ENCODE results near the gene SNTA1. TPM values are rescaled to one million over a fixed set of nuclear protein-coding genes. Genes with fewer than 3 reads are reported as not detected.
"Not testable (repeated sequence)": the region's sequence is repeated elsewhere in the genome, so short reads cannot be mapped to it uniquely, and the experiment has no call there.

The SNTA1 gene
- total RNA-seq, 4 donors from 2014 or later = 198 to 320 (median 219) TPM

DNA sequence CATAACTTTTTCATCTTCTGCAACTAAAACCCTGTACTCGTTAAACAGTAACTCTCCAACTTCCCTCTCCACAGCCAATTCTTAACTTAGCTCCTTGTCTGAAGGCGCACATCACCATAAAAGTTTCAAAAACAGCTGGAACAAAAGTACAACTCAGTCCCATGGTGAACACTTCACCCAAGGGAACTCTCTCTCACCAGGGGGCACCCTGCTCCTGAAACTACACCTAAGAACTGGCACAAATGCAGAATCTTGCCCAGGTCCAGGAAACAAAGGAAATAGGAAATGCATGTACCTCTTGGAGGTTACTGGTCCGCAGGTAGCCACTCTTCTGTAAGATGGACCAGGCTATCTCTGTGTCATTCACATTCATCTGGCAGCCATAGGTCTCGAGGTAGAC is 48.8 kb downstream of the SNTA1 start:
- H3K9me3 ChIP-seq = no peaks in the 10 kb centered on the region
- H3K36me3 ChIP-seq = peaks cover 0 to 41% of the 10 kb centered on the region in 2 donors
- no peak for DNase-seq
- TF ChIP-seq POLR2A (IDR thresholded peaks at IDR 0.05) = no peak
- TF ChIP-seq, protein P1, sequence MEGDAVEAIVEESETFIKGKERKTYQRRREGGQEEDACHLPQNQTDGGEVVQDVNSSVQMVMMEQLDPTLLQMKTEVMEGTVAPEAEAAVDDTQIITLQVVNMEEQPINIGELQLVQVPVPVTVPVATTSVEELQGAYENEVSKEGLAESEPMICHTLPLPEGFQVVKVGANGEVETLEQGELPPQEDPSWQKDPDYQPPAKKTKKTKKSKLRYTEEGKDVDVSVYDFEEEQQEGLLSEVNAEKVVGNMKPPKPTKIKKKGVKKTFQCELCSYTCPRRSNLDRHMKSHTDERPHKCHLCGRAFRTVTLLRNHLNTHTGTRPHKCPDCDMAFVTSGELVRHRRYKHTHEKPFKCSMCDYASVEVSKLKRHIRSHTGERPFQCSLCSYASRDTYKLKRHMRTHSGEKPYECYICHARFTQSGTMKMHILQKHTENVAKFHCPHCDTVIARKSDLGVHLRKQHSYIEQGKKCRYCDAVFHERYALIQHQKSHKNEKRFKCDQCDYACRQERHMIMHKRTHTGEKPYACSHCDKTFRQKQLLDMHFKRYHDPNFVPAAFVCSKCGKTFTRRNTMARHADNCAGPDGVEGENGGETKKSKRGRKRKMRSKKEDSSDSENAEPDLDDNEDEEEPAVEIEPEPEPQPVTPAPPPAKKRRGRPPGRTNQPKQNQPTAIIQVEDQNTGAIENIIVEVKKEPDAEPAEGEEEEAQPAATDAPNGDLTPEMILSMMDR (IDR thresholded peaks at IDR 0.05 in 4 of 5, conservative IDR thresholded peaks at IDR 0.05 in 1 of 5) = no peak
- no peak overlapping the region for H3K4me3 ChIP-seq
- no peak overlapping the region for H3K27ac ChIP-seq
- H3K27me3 ChIP-seq = no peaks in the 10 kb centered on the region
- ATAC-seq = no peak
- H3K4me1 ChIP-seq = peaks cover 13 to 14% of the 10 kb centered on the region in 2 donors
- in situ Hi-C loops (cut with MboI; ENCODE audit: low sequenced_read_pairs in 4 of 4) (no loop called here), intact Hi-C loops (cut with DNase I; ENCODE audit: low total_unique reads) (no loop called here)

DNA sequence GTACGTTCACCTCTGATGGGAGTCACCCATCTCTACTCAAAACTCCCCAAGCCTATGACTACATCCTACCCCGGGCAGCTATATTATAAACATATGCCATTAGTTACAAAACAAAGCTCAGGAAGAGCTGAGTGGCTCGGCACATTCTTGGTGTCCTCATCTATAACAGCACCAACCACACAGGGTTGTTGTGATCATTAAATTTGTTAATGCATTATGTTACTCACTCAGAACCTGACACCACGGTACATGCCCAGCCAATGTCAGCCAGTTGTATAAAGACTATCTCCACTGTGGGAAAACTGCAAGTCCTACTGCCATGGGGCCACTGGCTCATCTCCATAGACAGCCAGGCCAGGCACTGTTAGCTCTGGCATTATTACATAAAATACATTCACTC is 50.0 kb downstream of the SNTA1 start:
- Histone ChIP-seq H3K36me3 (peaks cover 0 to 44% of the 10 kb centered on the region in 2 donors), H3K4me1 (peaks cover 2 to 12% of the 10 kb centered on the region in 2 donors), H3K27ac (peak overlapping the region in 3 of 4 donors; percentile 36 to 52 (median 36)), H3K9me3 (no peaks in the 10 kb centered on the region), H3K4me3 (no peak overlapping the region), H3K27me3 (no peaks in the 10 kb centered on the region)
- in situ Hi-C loops (cut with MboI; ENCODE audit: low sequenced_read_pairs in 4 of 4) = no loop called here
- ATAC-seq = peak; percentile 27 to 34
- no peak for TF ChIP-seq POLR2A (IDR thresholded peaks at IDR 0.05)
- TF ChIP-seq, protein P1 (IDR thresholded peaks at IDR 0.05 in 4 of 5, conservative IDR thresholded peaks at IDR 0.05 in 1 of 5) = no peak
- DNase-seq = no peak
- intact Hi-C loops (cut with DNase I; ENCODE audit: low total_unique reads) = no loop called here

DNA sequence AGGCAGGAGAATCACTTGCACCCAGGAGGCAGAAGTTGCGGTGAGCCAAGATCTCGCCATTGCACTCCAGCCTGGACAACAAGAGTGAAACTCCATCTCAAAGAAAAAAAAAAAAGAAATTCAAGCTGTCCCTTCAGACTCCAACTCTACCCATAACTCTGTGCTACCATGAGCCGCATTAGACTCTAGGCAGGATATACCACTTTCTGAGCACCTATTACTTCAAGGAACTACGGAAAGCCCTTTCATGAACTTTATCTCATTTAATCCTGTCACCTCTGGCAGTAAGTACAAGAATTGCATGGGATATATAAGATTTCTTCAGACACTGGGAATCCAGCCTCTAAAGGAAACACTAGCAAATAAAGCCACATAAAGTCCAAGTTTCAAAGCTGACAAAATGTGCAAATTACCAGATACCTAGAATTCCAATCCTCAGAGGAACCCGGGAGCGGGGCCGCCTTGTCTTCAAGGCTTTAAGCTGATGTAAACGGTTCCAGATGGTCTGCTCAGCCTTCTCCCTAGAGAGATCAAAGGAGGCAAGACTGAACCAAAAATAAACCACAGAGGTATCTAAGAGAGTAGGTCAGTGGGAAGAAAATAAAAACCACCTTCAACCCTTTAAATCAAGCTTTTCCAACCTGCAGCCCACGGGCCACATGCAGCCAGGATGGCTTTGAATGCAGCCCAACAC is 51.7 kb downstream of the SNTA1 start:
- Histone ChIP-seq H3K27me3 (no peaks in the 10 kb centered on the region), H3K27ac (peak overlapping the region in 1 of 4 donors; percentile 10), H3K9me3 (no peaks in the 10 kb centered on the region), H3K36me3 (peaks cover 0 to 44% of the 10 kb centered on the region in 2 donors), H3K4me1 (peaks cover 0 to 8% of the 10 kb centered on the region in 2 donors), H3K4me3 (no peak overlapping the region)
- intact Hi-C loops (cut with DNase I; ENCODE audit: low total_unique reads) (no loop called here), in situ Hi-C loops (cut with MboI; ENCODE audit: low sequenced_read_pairs in 4 of 4) (no loop called here)
- TF ChIP-seq, protein P1 (IDR thresholded peaks at IDR 0.05 in 4 of 5, conservative IDR thresholded peaks at IDR 0.05 in 1 of 5) = no peak
- TF ChIP-seq POLR2A (IDR thresholded peaks at IDR 0.05) = no peak
- ATAC-seq (no peak), DNase-seq (no peak)

DNA sequence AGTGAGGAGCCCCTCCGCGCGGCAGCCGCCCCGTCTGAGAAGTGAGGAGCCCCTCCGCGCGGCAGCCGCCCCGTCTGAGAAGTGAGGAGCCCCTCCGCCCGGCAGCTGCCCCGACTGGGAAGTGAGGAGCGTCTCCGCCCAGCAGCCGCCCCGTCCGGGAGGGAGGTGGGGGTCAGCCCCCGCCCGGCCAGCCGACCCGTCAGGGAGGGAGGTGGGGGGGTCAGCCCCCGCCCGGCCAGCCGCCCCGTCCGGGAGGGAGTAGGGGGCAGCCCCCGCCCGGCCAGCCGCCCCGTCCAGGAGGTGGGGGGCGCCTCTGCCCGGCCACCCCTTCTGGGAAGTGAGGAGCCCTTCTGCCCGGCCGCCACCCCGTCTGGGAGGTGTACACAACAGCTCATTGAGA is 54.2 kb downstream of the SNTA1 start:
- intact Hi-C loops (cut with DNase I; ENCODE audit: low total_unique reads); ATAC-seq; H3K4me3 ChIP-seq: not testable (repeated sequence)

DNA sequence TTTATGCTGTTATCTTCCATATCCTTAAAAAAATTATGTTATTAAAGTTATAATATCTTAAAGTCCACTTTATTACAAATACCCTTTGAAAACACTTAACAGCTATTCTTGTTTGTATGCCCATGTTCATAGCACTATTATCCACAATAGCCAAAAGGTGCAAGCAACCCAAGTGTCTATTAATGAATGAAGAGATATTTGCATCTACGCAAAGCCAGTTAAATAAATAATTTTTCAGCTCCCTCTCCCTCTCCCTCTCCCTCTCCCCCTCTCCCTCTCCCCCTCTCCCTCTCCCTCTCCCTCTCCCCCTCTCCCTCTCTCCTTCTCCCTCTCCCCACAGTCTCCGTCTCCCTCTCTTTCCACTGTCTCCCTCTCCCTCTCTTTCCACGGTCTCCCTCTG is 55.3 kb downstream of the SNTA1 start:
- H3K36me3 ChIP-seq = peaks cover 0 to 48% of the 10 kb centered on the region in 2 donors
- ATAC-seq (no peak), DNase-seq (no peak)
- in situ Hi-C loops (cut with MboI; ENCODE audit: low sequenced_read_pairs in 4 of 4) = no loop called here
- no peaks in the 10 kb centered on the region for H3K4me1 ChIP-seq
- H3K27me3 ChIP-seq = no peaks in the 10 kb centered on the region
- TF ChIP-seq, protein P1 (IDR thresholded peaks at IDR 0.05 in 4 of 5, conservative IDR thresholded peaks at IDR 0.05 in 1 of 5) = no peak
- TF ChIP-seq POLR2A (IDR thresholded peaks at IDR 0.05) = no peak
- H3K9me3 ChIP-seq = no peaks in the 10 kb centered on the region
- H3K27ac ChIP-seq = no peak overlapping the region
- no peak overlapping the region for H3K4me3 ChIP-seq
- intact Hi-C loops (cut with DNase I; ENCODE audit: low total_unique reads) = no loop called here

More for the DNA sequence above, 54.2 kb downstream of the SNTA1 start:
- H3K4me1 ChIP-seq; H3K27ac ChIP-seq; H3K9me3 ChIP-seq; in situ Hi-C loops (cut with MboI; ENCODE audit: low sequenced_read_pairs in 4 of 4); DNase-seq; H3K27me3 ChIP-seq: not testable (repeated sequence)
- peaks cover 0 to 51% of the 10 kb centered on the region in 2 donors for H3K36me3 ChIP-seq
